ENCODE data around the gene COL24A1. TPM values are rescaled to one million over a fixed set of nuclear protein-coding genes. Genes with fewer than 3 reads are reported as not detected.

Gene COL24A1
- polyA plus RNA-seq, 1 donor (not counting 4 experiments of a cell fraction or from before 2014, with no cell fraction given) = not detected

GRCh38 chr1:85911742-85912141 is 244.8 kb downstream of the COL24A1 start:
- no peak for DNase-seq (ENCODE audit: low read depth, low spot score)
- FAIRE-seq = no peak
- H3K79me2 ChIP-seq (ENCODE audit: control insufficient read depth, insufficient read depth, low read length) = no peaks in the 10 kb centered on the region
- TF ChIP-seq, protein P1, sequence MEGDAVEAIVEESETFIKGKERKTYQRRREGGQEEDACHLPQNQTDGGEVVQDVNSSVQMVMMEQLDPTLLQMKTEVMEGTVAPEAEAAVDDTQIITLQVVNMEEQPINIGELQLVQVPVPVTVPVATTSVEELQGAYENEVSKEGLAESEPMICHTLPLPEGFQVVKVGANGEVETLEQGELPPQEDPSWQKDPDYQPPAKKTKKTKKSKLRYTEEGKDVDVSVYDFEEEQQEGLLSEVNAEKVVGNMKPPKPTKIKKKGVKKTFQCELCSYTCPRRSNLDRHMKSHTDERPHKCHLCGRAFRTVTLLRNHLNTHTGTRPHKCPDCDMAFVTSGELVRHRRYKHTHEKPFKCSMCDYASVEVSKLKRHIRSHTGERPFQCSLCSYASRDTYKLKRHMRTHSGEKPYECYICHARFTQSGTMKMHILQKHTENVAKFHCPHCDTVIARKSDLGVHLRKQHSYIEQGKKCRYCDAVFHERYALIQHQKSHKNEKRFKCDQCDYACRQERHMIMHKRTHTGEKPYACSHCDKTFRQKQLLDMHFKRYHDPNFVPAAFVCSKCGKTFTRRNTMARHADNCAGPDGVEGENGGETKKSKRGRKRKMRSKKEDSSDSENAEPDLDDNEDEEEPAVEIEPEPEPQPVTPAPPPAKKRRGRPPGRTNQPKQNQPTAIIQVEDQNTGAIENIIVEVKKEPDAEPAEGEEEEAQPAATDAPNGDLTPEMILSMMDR (optimal IDR thresholded peaks at IDR 0.05 in 1 of 3, IDR thresholded peaks at IDR 0.05 in 1 of 3, conservative IDR thresholded peaks at IDR 0.05 in 1 of 3; ENCODE audit: extremely low read depth in 1 of 3, insufficient read depth in 2 of 3, low read length in 3 of 3) = peak; percentile 7 to 25 (median 22)
- no peak for TF ChIP-seq EZH2 (IDR thresholded peaks at IDR 0.05; ENCODE audit: low read length)
- no peak overlapping the region for H3K9ac ChIP-seq (ENCODE audit: control insufficient read depth, extremely low read depth, insufficient read depth, low read length)
- H3K4me1 ChIP-seq (ENCODE audit: control insufficient read depth, extremely low read depth, insufficient read depth, low read length) = no peaks in the 10 kb centered on the region
- H3K4me2 ChIP-seq (ENCODE audit: control insufficient read depth, extremely low read depth, insufficient read depth, low read depth, low read length) = no peak overlapping the region
- dilution Hi-C loops (cut with MboI; ENCODE audit: extremely low pct_ligation_motif_present, low sequenced_read_pairs) = no loop called here
- no peak overlapping the region for H3K27ac ChIP-seq (ENCODE audit: control insufficient read depth, insufficient read depth, low read length)
- H3K9me3 ChIP-seq (ENCODE audit: control insufficient read depth, low read depth, low read length) = no peaks in the 10 kb centered on the region
- no peak overlapping the region for H3K4me3 ChIP-seq (ENCODE audit: control insufficient read depth in 2 of 3, extremely low read depth in 1 of 3, insufficient read depth in 2 of 3, low read depth in 1 of 3, low read length in 3 of 3)
- no peaks in the 10 kb centered on the region for H3K36me3 ChIP-seq (ENCODE audit: control insufficient read depth in 2 of 2, extremely low read depth in 1 of 2, insufficient read depth in 2 of 2, low read length in 2 of 2)
- H3K9me1 ChIP-seq (ENCODE audit: control insufficient read depth, extremely low read depth, insufficient read depth, low read length) = no peaks in the 10 kb centered on the region
- no peak overlapping the region for H2AFZ ChIP-seq (ENCODE audit: control insufficient read depth, low read length)
- no peaks in the 10 kb centered on the region for H4K20me1 ChIP-seq (ENCODE audit: control insufficient read depth, extremely low read depth, insufficient read depth, low read length)
- H3K27me3 ChIP-seq (ENCODE audit: control insufficient read depth, extremely low read depth, insufficient read depth, low read length) = no peaks in the 10 kb centered on the region

DNA sequence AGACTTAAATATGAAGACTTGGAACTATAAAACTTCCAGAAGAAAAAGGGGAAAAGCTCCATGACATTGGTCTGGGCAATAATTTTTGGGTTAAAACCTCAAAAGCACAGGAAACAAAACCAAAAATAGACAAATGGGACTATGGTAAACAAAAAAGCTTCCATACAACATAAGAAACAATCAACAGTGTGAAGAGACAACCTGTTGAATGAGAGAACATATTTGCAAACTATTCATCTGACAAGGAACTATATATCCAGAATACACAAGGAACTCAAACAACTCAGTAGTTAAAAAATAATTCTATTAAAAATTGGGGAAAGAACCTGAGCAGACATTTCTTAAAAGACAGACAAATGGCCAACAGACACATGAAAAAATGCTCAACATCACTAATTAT is 255.7 kb downstream of the COL24A1 start:
- dilution Hi-C loops (cut with MboI; ENCODE audit: extremely low pct_ligation_motif_present, low sequenced_read_pairs) = no loop called here
- no peaks in the 10 kb centered on the region for H4K20me1 ChIP-seq (ENCODE audit: control insufficient read depth, extremely low read depth, insufficient read depth, low read length)
- no peaks in the 10 kb centered on the region for H3K79me2 ChIP-seq (ENCODE audit: control insufficient read depth, insufficient read depth, low read length)
- DNase-seq (ENCODE audit: low read depth, low spot score) (no peak), FAIRE-seq (no peak)
- no peak overlapping the region for H3K4me2 ChIP-seq (ENCODE audit: control insufficient read depth, extremely low read depth, insufficient read depth, low read depth, low read length)
- no peak overlapping the region for H3K4me3 ChIP-seq (ENCODE audit: control insufficient read depth in 2 of 3, extremely low read depth in 1 of 3, insufficient read depth in 2 of 3, low read depth in 1 of 3, low read length in 3 of 3)
- TF ChIP-seq EZH2 (IDR thresholded peaks at IDR 0.05; ENCODE audit: low read length) = no peak
- TF ChIP-seq, protein P1 (optimal IDR thresholded peaks at IDR 0.05 in 1 of 3, IDR thresholded peaks at IDR 0.05 in 1 of 3, conservative IDR thresholded peaks at IDR 0.05 in 1 of 3; ENCODE audit: extremely low read depth in 1 of 3, insufficient read depth in 2 of 3, low read length in 3 of 3) = no peak
- no peak overlapping the region for H3K9ac ChIP-seq (ENCODE audit: control insufficient read depth, extremely low read depth, insufficient read depth, low read length)
- H2AFZ ChIP-seq (ENCODE audit: control insufficient read depth, low read length) = no peak overlapping the region
- H3K4me1 ChIP-seq (ENCODE audit: control insufficient read depth, extremely low read depth, insufficient read depth, low read length) = no peaks in the 10 kb centered on the region
- H3K36me3 ChIP-seq (ENCODE audit: control insufficient read depth in 2 of 2, extremely low read depth in 1 of 2, insufficient read depth in 2 of 2, low read length in 2 of 2) = no peaks in the 10 kb centered on the region
- no peaks in the 10 kb centered on the region for H3K27me3 ChIP-seq (ENCODE audit: control insufficient read depth, extremely low read depth, insufficient read depth, low read length)
- no peaks in the 10 kb centered on the region for H3K9me1 ChIP-seq (ENCODE audit: control insufficient read depth, extremely low read depth, insufficient read depth, low read length)
- no peak overlapping the region for H3K27ac ChIP-seq (ENCODE audit: control insufficient read depth, insufficient read depth, low read length)
- peaks cover 3% of the 10 kb centered on the region for H3K9me3 ChIP-seq (ENCODE audit: control insufficient read depth, low read depth, low read length)

All from keratinocyte (primary cell).